GM19372 (cell line): ENCODE results near the gene PSMD6.

ENCODE experiments used
- ATAC-seq: cut with Tn5 transposase; IDR thresholded peaks from one replicate; pipeline ENCODE4 v1.9.1; 2021; ENCODE audit warnings: mild to moderate bottlenecking, low read depth, moderate library complexity; ENCODE audit not compliant: unreplicated experiment

Gene PSMD6

GRCh38 chr3:63963496-63963895 is 59.8 kb downstream of the PSMD6 start:
- no peak for ATAC-seq

GRCh38 chr3:63961891-63962290 is 61.4 kb downstream of the PSMD6 start:
- peak; percentile 87 for ATAC-seq
